Activated CD8-positive, alpha-beta memory T cell treated with anti-CD3 and anti-CD28 coated beads for 48 hours (primary cell): Measurements from ENCODE around the gene DLG2.

Source experiments
- DNase-seq, 3 experiments: peaks; one replicate each; pipeline ENCODE4 v3.0.0-alpha.2; 2020; ENCODE audit warnings: low read depth in 2 of 3, low spot score in 2 of 3

The DLG2 gene

GRCh38 chr11:83972536-83972935, 1654.6 kb downstream of the DLG2 start:
- no peak for DNase-seq

GRCh38 chr11:83971063-83971462, 1656.1 kb downstream of the DLG2 start:
- no peak for DNase-seq

- no peak for DNase-seq
Measured at GRCh38 chr11:83970061-83970671, 1657.0 kb downstream of the DLG2 start.

- DNase-seq: no peak
Measured at GRCh38 chr11:83957038-83957900, 1669.9 kb downstream of the DLG2 start.

GRCh38 chr11:83956119-83956697, 1670.9 kb downstream of the DLG2 start:
- DNase-seq: no peak

GRCh38 chr11:83954780-83955179, 1672.4 kb downstream of the DLG2 start:
- DNase-seq: no peak

GRCh38 chr11:83951521-83951920, 1675.6 kb downstream of the DLG2 start:
- no peak for DNase-seq

GRCh38 chr11:83948200-83948599, 1678.9 kb downstream of the DLG2 start:
- DNase-seq: no peak

GRCh38 chr11:83945976-83946375, 1681.2 kb downstream of the DLG2 start:
- DNase-seq: no peak

- no peak for DNase-seq
Measured at GRCh38 chr11:83941050-83941449, 1686.1 kb downstream of the DLG2 start.

GRCh38 chr11:83938148-83938547, 1689.0 kb downstream of the DLG2 start:
- no peak for DNase-seq

GRCh38 chr11:83933008-83933407, 1694.1 kb downstream of the DLG2 start:
- DNase-seq: no peak

- no peak for DNase-seq
Measured at GRCh38 chr11:83927422-83927821, 1699.7 kb downstream of the DLG2 start.

- DNase-seq: no peak
Measured at GRCh38 chr11:83924795-83925542, 1702.2 kb downstream of the DLG2 start.

- DNase-seq: no peak
Measured at GRCh38 chr11:83923961-83924360, 1703.2 kb downstream of the DLG2 start.

GRCh38 chr11:83922953-83923352, 1704.2 kb downstream of the DLG2 start:
- no peak for DNase-seq

GRCh38 chr11:83922318-83922717, 1704.8 kb downstream of the DLG2 start:
- DNase-seq: no peak

GRCh38 chr11:83921447-83922192, 1705.5 kb downstream of the DLG2 start:
- no peak for DNase-seq

GRCh38 chr11:83918476-83918875, 1708.7 kb downstream of the DLG2 start:
- DNase-seq: no peak

GRCh38 chr11:83914995-83915394, 1712.1 kb downstream of the DLG2 start:
- DNase-seq: no peak
